ENCODE measurements around the gene NPTN.
"Not testable (repeated sequence)": the region's sequence is repeated elsewhere in the genome, so short reads cannot be mapped to it uniquely, and the experiment has no call there.

The NPTN gene

DNA sequence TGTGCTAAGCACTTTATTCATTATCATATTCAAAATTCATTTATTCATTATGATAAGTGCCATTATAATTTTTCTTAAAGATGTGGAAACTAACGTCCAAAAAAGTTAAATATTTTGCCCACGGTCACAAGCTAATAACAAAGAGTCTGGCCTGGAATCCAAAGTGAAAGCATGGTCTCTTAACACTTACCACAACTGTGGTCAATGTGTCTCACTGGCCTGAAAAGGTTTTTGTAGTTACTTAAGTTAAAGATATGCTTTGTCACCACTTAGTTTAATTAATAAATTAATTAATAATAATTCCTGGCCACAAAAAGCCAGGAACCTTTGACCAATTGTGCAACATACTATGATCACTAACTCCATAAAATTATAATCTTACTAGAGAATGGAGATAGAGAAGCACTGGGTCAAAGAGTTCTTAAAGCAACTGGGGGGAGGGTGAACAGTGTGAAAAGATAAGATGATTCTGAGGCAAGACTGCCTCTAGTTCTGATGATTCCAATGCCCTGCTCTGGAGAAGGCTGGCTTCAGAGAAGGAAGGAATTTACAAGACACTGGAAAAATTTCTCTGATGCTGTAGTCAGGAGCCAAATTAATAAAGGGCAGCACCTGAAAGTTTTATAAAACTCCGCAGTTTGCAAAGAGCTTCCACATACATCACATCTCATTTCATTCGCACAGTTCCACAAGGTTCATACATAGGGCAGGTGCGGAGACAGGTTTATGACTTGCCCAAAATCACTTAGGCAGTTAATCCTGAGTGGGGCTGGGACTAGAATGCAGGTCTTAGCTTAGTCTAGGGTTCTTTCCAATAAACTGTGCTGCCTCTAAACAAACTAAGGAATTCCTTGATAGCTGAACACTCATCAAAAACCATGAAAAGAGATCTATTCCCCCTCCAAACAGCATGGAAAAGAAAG lies 32.5 kb downstream of the NPTN start:
- no peak for DNase-seq (ENCODE audit: low spot score)

DNA sequence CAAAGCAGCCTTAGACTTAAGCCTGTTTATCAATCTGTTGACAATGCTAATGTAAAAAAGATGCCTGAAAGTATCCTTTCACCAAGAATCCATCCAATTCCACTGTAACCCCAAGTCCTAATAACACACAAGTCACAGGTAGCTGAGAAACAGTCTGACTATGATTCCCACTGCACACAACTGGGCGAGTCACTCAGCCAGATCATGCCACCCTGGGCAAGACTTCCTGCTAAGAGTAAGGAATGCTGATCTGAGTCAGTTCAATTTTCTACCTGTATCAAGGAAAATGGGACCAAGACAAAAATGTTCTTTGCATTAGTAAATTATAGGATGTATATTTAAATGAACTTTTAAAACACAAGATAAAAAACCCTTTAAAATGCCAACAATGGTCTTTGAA lies 33.3 kb downstream of the NPTN start:
- DNase-seq (ENCODE audit: low spot score), result peak; percentile 68

- DNase-seq (ENCODE audit: low spot score), result no peak
These were observed 34.5 kb downstream of the NPTN start for GRCh38 chr15:73598530-73599160.

DNA sequence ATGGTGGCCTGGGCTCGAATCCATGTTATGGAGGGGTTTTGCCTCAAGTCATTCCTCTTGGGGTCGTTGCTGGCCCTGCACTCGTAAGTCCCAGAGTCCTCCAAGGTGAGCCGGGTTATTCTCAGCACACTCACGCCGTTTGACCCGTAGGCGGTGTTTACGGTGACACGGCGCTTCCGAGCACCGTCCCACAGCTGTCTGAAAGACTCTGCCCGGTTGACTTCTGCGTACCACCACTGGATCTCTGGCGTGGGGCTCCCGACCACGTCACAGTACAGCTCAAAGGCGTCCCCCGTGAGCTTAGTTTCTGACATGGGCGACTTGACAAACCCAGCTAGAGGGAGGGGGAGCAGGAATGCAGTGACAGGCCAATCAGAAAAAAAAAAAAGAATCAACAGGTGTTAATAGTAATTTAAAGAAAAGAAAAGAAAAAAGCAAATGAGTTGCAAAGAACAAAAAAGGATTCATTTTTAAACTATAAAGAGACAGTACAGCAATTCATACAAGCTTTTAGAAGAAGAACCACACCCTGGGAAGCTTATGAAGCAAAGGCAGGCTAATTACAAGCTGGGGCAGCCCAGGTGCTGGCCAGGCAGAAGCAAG lies 36.1 kb downstream of the NPTN start:
- no peak for DNase-seq (ENCODE audit: low spot score)

DNA sequence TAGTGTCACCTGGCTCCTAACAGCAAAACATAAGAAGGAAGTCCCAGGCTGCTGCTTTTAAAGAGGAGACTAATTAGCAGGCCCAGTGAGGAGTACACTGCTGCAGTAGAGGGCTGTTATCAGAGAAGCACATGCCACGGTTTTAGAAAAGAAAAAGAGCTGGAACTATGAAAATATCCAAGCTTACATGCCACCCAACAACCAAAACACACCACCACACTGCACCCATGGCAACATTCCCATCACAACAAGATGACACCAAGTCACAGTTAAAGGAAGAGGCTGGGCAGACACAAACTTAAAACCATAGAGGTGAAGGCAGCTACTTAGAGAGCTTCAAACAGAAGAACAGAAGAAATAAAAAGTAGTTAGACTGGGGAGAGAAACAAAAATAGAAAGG lies 37.0 kb downstream of the NPTN start:
- DNase-seq (ENCODE audit: low spot score), result no peak

DNA sequence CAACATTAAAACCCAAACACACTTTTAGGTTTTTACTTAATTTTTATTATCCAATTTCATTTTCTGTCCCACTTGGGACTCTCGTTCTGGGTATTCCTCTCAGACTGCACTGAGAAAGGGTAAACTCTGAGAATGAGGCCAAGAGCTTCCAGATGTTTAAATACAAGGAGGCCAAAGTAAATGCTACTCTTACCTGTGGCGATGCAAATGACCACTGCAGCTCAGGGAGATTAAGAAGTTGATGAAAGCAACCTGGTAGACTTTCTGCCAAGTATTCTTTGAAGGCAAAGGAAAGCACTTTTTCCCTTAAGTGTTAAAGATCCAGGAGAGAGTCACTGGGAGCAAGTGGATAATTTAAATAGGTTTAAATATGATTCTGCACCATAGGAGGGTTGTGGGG lies 39.1 kb downstream of the NPTN start:
- no peak for DNase-seq (ENCODE audit: low spot score)

DNA sequence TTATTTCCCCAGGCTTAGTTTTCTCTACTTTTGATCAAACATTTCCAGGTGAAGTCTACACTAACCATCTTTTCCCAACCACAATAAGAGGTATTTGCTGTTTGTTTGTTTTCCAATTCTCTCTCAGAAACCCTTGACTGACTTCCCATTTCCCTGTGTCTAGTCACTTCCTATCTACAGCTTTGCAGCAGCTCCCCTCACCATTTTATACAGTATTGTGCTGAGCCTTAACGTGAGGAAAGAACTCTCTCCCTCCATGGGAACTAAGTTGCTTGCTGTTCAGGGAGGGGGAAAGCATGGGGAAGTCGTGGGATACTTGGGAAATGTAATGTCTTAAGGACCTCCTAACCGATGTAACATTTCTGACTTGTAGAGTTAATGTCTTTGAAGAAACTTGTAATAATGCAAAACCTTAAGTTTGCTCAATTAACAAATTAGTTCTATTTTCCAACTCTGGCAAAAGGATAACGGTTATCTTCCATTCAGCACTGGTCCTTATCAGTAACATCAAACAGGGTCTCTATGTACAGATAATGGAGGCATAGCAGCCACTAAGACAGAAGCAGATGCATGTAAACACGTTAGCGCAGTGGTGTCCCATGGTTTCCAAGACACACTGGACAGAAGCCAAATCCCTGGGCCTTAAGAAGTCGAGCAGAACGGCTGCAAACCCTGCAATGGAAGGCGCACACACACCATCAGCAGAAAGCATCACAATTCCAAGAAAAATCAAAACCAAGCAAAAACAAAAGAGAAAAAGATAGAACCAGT lies 39.7 kb downstream of the NPTN start:
- DNase-seq (ENCODE audit: low spot score), result peak; percentile 47

- no peak for DNase-seq (ENCODE audit: low spot score)
These were observed 42.9 kb downstream of the NPTN start for GRCh38 chr15:73590263-73590662.

DNA sequence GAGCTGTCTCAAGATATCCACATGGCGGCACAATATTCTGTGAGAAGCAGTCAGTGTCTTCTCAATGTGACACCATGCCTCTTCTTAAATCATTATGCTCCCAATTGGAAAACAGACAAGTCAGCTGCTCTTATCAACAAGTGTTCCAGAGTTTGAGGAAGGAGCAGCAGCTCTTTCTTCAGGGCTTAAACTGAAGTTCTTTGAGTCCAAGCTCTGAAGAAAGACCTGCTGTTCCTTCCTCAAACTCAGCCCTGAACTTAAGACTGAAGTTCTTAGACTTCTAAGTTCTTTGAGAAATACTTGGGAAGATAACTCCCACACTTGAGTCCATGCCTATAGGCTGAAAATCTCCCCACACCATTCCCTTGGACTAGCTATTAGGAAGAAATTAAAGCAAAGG lies 43.4 kb downstream of the NPTN start:
- no peak for DNase-seq (ENCODE audit: low spot score)

DNA sequence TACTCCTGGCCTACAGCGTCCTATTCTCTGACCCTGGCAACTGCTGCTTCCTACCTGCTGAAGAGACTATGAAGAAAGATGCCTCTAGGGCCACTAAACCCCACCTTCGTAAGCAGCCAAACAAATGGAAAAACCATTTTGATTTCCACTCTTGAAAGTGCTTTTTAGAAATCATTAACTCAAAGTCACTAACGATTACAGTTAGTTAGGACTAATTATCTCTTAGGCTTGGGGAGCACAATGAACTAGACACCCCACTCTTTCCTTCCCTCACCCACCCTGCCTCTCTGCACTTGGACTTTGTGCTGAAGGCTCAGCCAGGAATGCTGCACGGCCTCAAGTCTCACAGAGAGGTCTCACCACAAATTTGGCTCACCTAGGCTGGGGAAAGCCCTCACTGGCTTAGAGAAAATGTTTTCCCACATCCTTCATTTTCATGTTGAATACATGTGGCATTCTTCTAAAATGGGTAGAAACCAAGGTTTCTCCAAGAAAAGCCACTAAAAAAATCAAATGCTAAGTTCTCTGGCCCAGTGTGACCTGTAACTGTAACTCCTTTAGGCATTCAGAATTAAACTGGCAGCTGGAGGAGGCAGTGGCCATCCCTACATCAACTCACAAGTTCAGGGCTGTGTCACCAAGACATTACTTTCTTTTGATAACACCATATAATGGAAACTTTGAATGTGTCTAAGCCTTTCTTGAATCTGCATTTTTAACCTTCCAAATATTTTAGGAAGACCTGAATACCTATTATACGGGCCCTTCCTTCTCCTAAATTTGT lies 47.1 kb downstream of the NPTN start:
- no peak for DNase-seq (ENCODE audit: low spot score)

GRCh38 chr15:73584699-73585420 lies 48.3 kb downstream of the NPTN start:
- DNase-seq (ENCODE audit: low spot score), result no peak

GRCh38 chr15:73583544-73583943 lies 49.6 kb downstream of the NPTN start:
- no peak for DNase-seq (ENCODE audit: low spot score)

GRCh38 chr15:73582851-73583379 lies 50.3 kb downstream of the NPTN start:
- no peak for DNase-seq (ENCODE audit: low spot score)

DNA sequence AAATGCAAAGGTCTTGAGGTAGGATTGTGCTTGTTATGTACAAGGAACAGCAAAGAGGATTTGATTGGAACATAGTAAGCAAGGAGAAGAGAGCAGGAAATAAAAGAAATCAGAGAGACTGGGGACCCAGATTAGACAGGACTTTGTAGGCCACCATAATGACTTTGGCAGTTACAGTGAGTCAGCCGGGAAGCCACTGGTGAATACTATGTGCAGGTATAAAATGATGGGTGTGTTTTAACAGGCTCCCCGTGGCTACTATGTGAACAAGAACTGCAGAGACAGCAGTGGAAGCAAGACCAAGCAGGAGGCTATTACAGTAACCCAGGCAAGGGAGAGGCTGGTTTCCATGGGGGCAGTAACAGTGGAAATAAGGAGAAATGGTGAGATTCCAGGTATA lies 55.2 kb downstream of the NPTN start:
- DNase-seq (ENCODE audit: low spot score), result no peak

DNA sequence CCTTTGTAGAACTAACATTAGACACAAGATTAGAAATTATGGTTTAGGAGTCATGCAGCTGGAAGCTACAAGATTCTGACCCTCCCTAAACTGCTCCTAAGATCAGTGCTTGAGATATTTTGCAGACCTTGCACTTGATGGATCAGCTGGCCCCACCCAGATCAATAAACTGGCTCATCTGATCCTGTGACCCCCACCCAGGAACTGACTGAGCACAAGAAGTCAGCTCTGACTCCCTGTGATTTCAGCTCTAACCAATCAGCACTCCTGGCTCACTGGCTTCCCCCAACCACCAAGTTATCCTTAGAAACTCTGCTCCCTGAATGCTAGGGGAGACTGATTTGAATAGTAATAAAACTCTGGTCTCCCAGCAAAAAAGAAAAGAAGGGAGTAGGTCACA lies 55.6 kb downstream of the NPTN start:
- DNase-seq (ENCODE audit: low spot score), result not testable (repeated sequence)

- no peak for DNase-seq (ENCODE audit: low spot score)
These were observed 57.4 kb downstream of the NPTN start for GRCh38 chr15:73575636-73576247.

DNA sequence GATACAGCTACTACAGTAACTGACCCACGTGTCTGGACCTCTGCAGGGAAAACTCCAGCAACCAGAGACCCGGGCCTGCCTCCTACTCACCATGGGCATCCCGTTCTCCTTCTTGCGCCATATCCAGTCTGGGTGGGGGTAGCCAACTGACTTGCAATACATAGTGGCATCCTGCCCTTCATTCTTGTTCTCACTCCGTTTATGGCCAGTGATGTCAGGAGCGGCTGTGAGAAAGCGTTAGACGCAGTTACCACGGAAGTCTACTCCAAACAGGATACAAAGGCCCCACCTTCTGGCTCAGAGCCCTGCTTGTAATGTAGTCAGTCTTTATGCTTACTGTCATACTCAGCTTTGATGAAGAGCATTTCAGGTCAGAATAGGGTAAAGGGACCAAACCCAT lies 59.6 kb downstream of the NPTN start:
- DNase-seq (ENCODE audit: low spot score), result peak; percentile 78

- no peak for DNase-seq (ENCODE audit: low spot score)
These were observed 60.2 kb downstream of the NPTN start for GRCh38 chr15:73573037-73573436.

DNA sequence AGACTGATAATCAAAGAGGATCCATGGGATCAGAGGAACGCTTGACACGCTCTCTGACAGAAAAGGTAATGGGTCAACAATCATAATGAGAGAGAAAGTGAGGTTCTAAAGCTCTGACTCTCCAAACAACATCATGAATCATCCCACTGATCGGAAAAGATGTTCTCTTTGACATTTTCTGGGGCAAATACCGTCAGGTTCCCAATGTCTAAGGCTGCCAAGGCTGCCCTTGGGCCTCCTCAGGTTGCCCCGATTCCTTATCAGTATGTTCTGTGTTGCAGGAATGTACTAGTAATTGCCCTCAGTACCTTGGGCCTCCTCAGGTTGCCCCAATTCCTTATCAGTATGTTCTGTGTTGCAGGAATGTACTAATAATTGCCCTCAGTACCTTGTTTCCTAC lies 60.9 kb downstream of the NPTN start:
- DNase-seq (ENCODE audit: low spot score), result no peak

- no peak for DNase-seq (ENCODE audit: low spot score)
These were observed 61.8 kb downstream of the NPTN start for GRCh38 chr15:73571346-73571745.
